HG03469 (cell line): ENCODE measurements around the gene VTI1A.

ENCODE experiments used
- ATAC-seq: cut with Tn5 transposase; IDR thresholded peaks from one replicate; pipeline ENCODE4 v1.9.1; 2021; ENCODE audit warnings: mild to moderate bottlenecking, moderate library complexity, moderate number of reproducible peaks; ENCODE audit not compliant: unreplicated experiment

Gene VTI1A

GRCh38 chr10:112821663-112822062 lies 374.6 kb downstream of the VTI1A start:
- no peak for ATAC-seq

DNA sequence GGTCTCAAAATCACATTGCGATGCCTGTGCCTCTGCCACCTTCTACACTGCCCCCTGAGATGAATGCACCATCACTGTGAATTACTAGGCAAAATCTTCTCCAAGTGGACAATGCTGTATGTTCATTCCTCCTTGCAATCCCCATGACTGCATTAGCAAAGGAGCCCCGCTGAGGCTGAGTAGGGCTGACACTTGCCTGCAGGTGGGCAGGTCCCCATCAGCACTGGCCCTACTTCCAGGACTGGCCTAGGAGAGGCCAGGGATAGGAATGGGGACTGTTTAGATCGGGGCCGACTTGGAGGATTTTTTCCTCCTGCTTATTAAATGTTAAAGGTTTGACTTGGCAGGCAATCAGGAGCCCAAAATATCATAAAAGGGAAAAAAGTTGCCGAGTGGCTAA lies 376.0 kb downstream of the VTI1A start:
- ATAC-seq = no peak

DNA sequence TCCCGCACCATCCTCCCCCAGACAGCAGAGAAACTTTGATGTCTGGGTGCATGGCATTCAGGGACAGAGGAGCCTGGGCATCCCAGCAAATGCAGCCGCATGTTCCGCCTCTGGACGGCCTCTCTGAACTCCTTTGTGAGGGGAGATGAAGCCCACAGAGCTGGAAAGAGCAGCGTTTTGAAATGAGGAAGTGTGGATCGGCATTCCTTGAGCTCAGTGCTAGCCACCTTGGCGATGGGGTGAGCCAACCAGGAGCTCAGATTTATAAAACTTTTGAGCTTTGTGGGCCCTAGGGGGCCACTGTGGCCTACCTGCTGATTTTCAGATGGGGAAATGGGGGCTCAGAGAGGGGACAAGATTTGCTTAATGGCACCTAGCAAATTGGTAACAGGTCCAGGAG lies 376.6 kb downstream of the VTI1A start:
- no peak for ATAC-seq

- no peak for ATAC-seq
Measured at GRCh38 chr10:112826018-112826697, 379.1 kb downstream of the VTI1A start.

DNA sequence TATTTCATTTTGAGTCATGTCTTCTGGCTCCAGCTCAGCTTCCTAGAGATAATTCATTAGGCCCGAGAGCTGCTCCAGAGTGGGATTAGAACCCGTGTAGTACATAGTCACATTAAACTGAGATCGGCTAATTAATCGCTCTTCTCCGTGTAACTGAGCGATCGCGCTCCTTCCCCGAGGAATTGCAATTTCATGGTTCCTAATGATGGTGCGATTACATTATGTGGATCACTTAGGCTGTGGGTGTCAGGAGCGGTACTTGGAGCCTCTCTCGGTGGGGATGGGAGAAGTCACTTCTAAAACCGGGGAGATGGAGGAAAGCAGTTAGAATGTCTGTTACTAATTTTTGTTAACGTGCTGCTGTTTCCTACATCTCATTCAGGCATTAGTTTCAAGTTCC lies 380.1 kb downstream of the VTI1A start:
- no peak for ATAC-seq

DNA sequence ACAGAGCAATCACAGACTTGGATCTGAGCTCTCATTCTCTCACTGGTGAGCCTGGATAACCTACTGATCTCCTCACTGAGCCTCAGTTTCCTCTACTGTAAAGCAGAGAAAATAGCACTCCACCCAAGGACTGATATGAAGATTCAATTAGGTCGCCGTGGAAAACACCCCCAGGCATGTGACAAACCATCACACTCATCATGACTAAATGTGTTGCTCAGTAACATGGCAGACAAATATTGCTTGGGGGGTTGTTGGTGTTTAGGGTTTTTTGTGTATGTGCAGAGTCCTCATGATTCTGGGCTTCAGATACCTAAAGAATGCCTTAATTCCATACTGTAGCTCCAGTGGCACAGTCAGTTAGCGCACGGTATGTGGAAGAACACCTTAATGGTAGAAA lies 380.9 kb downstream of the VTI1A start:
- ATAC-seq = no peak

GRCh38 chr10:112831859-112832258 lies 384.8 kb downstream of the VTI1A start:
- no peak for ATAC-seq

DNA sequence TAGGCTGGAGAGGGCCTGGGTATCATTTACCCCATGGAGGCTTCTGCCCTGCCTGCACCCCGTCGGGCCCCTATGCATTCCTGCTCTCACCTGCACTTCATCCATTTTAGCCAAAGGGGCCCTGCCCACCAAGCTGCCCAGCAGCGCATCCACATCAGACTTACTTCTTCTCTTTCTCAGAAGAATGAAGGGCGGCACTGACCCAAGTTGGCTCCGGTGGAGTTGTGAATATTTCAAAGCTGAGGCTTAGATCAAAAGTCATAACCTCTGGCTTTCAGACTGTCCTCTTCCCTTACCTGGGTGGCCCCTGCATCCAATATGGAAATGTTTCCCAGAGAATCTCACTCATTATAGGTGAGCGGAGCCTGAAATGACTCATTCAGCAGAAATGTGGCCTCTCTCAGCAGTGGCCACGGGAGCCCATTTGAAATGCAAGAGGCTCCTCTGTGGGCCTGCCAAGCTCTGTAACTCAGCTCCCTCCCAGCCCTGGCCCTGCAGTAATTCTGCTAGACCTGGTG lies 385.4 kb downstream of the VTI1A start:
- ATAC-seq = no peak

DNA sequence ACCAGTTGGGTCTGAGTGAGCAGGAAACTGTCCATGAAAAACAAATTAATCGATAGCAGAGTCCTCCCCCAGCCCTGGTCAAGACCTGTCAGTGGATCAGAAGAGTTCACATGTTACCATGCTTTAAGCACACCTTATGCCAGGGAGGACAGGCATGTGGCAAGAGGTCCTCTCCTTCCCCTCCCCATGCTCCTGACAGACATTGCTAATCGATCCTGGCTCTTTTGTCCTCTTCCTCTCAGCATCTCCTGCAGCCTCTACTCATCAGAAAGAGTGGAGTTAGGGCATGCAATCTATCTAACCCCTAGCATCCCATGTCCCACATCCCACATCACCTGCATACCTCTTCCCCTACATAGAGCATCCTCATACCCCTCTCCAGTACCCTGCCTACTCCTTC lies 385.9 kb downstream of the VTI1A start:
- ATAC-seq = no peak

- no peak for ATAC-seq
Measured at GRCh38 chr10:112834751-112835181, 387.8 kb downstream of the VTI1A start.

GRCh38 chr10:112835217-112835715 lies 388.3 kb downstream of the VTI1A start:
- no peak for ATAC-seq

GRCh38 chr10:112835944-112836451 lies 389.0 kb downstream of the VTI1A start:
- no peak for ATAC-seq

DNA sequence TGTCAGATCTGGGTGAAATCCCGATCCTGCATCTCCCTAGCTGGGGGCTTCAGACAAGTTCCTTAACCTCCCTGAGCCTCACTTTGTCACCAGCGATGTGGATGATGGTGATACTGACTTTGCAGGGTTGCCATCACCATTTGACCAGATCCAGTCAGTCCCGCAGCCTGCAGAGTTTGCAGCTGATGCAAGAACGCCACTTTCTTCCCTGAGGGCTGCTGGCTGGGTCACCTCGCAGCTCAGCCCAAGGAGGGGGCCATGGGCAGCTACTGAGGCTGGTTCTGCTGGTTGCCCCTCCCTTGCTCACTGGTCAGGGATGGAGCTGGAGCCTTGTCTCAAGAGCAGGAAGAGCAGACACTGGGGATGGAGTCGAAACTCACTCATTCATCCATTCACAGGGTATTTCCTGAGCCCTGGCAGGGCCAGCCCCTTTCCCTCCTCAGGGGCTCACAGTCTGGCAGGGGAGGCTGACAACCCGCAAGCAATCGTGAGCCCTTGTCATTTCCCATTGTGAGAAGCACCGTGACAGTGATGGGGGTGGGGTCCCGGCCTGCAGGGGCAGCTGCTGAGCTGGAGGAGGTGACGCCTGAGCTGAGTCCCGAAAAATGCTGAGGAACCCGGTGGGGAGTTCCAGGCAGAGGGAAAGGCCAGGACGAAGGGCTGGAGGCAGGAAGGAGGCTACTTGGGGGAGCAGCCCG lies 391.9 kb downstream of the VTI1A start:
- no peak for ATAC-seq

GRCh38 chr10:112839928-112840654 lies 393.1 kb downstream of the VTI1A start:
- no peak for ATAC-seq

DNA sequence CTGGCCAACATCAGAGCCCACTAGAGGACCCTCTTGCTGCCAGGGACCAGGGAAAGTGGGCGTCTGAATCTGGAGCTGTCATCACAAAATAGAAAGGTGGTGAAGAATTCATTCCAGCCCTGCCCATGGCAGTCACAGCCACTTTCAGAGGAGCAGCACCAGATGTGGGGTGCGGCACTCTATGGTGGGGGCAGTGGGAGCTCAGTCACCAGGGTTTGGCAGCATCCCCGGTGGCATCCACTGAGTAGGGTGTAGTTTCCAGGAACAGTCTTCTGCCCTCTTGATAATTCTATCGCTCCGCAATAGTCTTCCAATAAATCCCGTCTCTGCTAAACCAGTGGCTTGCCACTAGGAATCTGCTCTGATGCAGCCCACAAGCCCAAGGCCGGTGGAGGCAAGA lies 394.5 kb downstream of the VTI1A start:
- no peak for ATAC-seq

DNA sequence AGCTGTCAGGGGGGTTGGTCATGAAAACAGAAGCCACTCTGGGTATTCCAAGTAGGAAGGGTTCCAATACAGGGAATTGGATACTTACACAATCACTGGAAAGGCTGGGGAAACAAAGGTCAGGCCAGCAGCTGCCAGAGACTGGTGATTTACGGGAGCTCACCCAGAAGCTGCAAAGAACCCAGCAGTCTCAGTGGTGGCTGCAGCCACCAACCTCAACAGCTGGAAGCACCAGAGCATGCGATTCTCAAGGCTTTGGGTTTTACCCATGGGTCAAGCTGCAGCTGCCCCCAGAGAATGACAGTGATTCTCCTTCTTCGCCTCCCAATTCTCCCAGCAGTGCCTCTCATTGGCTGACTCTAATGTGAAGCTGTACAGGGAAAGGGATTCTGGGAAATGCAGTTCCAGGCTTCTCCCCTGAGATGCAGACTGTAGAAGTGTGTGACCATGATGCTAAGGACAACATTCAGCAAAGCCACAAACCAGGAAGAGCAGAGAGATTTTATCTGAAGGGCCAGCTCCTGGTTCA lies 395.9 kb downstream of the VTI1A start:
- peak; percentile 95 for ATAC-seq

- ATAC-seq = no peak
Measured at GRCh38 chr10:112843623-112844022, 396.6 kb downstream of the VTI1A start.

GRCh38 chr10:112844681-112845544 lies 397.9 kb downstream of the VTI1A start:
- ATAC-seq = no peak

DNA sequence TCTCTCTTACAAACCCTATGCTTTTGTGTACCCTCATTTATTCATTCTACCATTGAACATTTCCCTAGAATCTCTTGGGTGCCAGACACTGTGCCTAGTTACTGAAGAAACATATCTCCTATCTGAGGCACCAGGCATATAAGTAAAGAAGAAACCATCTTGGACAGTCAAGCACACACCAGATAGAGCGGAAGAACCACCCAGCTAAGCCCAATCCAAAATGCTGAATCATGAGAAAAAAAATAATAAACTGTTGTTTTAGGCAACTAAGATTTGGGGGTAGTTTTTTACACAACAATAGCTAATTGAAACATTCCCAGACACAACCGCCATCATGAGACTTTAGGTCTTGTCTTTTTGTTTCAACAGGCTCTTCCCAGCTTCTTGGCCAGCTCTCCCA lies 400.8 kb downstream of the VTI1A start:
- no peak for ATAC-seq

DNA sequence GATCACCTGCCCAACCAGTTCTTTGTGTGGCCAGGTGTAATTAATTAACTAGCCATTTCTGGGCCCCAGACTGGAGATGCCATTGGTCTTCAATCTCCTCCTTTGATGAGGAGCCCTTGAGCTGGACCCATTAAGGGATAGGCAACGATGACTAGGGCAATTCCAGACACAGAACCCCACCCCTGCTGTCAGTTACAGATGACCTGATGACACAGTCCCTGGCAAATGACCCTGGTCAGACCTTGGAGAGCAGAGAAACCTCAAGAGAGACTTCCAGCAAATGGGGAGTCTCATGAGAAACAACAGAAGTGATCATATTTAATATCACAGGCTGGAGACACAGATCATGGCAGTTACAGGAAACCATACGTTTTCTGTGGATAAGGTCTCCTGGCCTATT lies 401.2 kb downstream of the VTI1A start:
- no peak for ATAC-seq
